GM19240 (cell line): Measurements from ENCODE around the gene MYDGF.

Experiments
- DNase-seq: peaks from one replicate; pipeline ENCODE4 v3.0.0; 2011; ENCODE audit warnings: low spot score; ENCODE audit not compliant: insufficient read length

MYDGF gene

DNA sequence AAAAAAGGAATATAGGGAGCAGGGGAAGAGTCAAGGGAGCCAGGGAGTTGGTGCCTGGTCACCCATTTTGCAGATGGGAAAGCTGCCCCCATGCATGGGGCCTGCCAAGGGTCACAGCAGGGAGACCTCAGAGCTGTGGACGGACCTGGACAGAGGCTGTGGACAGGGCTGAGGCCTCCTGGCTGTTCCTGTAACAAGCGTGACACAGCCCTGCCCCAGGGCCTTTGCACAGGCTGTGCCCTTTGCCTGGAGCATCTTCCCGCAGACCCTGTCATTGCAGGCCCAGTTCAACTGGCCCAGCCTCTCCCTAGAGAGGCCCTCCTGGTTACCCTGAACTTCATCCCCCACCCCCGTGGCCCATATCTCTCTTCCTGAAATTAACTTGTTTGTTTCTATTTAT is 24.4 kb downstream of the MYDGF start:
- DNase-seq = no peak

DNA sequence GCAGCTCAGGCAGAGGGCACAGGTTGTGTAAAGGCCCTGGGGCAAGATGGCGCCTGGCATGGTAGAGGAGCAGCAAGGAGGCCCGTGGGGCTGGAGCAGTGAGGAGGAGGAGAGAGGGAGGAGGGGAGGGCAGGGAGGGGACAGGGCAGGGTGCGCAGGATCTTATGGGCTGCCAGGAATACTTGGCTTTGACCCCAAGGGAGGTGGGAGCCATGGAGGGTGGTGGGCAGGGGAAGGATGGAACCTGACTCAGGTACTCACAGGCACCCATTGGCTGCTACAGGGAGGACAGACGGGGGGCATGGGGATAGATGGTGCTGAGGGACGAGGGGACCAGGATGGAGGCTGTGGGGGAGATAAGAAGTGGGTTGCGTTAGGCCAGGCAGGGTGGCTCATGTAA is 27.5 kb downstream of the MYDGF start:
- DNase-seq = no peak

DNA sequence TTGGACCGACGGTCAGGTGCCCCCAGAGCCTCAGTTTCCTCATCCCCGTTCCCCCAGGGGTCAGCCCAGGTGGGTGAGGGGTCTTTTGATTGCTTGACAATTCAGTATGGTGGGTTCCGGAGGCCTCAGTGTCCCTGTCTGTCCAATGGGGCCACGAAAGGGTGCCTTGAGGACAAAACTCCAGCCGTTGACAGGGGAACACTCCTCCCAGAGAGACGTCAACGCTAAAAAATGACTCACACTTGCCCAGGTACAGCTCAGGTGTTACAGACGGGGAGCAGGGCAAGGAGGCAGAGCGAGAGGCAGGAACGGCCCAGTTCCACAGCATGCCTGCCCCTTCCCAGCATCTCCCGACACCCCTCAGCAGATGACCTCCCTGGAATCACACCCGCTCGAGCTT is 29.0 kb downstream of the MYDGF start:
- DNase-seq = no peak

DNA sequence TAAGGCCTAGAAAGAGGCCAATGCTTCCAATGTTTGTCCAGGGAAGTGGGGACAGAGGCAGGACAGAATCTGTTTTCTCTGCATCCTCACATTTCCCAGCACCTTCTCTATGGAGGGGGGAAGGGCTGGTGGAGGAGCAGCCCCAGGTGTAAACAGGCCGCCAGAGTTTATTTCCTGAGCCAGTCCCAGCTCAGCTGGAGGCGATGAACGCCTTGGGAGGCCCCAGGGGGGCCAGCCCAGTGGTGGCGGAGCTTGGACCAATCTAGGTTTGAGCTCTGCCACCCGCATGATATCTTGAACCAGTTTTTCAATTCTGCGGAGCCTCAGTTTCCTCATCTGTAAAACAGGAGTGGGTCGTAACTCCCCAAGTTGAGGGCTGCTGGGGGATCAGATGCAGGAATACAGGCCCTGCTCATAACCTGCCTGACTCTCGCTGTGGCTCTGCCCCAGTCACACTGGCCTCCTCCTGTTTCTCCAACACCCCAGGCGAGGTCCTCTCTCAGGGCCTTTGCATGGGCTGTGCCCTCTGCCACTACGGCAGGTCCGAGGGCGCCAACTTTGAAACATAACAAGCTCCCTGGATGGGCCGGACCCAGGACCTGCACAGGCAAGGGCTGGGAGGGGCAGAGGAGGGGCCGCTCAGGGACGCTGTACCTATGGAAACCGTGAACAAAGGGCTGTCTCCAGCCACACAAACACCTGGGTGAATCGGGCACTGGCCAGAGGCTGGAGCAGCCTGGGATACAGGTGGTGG is 29.7 kb downstream of the MYDGF start:
- no peak for DNase-seq

DNA sequence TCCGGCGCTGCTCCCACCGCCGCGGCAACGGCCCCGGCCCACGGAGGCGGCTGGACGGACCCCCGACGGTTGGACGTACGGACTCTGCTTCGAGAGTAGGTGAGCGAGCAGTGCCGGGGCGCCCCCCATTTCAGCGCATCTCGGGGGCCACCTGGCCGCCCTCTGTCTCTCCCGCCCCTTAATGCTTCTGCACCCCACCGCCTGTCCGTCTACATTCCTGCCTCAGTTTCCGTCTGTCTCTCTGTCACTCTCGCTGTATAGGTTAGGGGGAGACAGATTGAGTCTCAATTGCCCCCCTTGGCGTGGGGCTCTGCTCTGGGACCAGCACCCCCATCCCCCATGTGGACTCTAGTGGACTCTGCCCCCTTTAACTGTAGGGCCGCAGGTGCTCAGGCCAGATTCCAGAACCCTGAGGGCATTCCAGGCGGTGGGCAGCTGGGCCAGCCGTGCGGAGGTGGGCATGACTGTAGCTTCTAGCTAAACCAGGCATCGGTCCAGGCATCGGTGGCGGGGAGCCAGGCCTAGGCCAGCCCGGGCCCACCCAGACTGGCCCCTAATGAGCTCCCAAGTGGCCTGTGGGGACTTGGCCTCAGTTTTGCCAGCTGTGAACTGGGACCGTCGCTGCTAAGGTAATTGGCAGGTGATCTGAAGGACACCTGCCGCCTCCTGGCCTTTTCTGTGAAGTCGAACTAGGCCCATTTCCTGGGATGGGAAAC is 30.5 kb downstream of the MYDGF start:
- no peak for DNase-seq

DNA sequence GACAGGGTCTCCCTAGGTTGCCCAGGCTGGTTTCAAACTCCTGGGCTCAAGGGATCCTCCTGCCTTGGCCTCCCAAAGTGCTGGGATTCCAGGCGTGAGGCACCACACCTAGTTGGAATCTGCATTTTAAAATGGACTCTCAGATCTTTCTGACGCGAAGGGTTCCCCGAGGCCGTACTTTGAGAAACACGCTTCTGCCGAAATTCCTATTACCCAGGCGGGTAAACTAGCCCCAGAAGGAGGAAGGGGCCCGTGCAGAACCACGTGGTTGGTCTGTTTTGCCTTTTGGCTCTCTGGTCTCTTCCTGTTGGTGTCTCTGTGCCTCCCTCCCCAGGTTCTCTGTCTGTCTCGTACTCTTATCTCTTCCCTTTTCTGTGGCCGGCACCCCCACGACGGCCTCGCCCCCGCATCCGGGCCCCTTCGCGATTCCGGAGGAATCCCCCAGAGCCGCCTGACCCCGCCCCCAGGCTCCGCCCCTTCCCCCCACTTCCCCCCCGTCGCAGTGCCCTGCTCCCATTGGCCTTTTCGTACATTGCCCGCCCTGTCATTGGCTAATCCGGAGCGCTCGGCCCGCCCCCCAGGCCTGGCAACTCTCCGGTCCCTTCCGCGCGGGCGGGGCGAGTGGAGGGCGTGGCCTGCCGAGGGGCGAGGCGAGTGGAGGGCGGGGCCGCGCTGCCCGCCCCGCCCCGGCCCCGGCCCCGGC is 31.2 kb downstream of the MYDGF start, which contains the start of gene TNFAIP8L1:
Gene TNFAIP8L1 (plus strand): TSS at position 689 of the 703 bp plus-strand sequence. CDS start 12,354 bp downstream, outside the sequence.
- DNase-seq = peak; percentile 99

DNA sequence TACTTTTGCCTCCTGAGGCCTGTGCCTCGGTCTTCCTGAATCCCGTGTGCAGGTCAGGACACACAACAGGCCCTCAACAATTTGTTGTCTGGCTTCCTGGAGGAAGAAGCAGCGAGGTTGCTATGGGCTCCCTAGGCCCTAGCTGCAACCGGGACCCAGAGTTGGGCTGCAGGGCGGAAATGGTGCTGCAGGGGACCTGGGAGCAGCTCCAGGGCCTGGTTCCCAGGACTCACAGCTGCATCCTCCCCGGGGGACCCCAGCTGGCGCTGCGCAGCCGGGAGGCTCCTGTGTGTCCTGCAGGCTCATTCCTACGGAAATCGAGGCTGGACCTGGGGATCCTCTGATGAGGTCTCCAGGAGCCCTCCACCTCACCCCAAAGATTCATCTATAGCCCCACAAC is 31.8 kb downstream of the MYDGF start:
- DNase-seq = no peak

DNA sequence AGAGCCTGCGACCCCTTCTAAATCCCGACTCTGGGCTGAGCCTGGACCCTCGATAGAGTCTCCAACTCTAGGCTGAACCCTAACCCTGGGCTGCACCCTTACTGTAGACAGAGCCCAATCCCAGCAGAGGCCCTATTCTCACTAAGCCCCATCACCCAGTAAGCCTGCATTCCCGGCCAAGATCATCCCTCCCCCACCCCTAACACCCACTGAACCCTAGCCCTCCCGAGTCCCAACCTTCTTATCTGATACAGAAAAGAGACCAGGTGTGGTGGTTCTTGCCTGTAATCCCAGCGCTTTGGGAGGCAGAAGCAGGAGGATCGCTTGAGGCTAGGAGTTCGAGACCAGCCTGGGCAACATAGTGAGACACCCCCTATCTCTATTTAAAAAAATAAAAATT is 33.4 kb downstream of the MYDGF start:
- DNase-seq = no peak

DNA sequence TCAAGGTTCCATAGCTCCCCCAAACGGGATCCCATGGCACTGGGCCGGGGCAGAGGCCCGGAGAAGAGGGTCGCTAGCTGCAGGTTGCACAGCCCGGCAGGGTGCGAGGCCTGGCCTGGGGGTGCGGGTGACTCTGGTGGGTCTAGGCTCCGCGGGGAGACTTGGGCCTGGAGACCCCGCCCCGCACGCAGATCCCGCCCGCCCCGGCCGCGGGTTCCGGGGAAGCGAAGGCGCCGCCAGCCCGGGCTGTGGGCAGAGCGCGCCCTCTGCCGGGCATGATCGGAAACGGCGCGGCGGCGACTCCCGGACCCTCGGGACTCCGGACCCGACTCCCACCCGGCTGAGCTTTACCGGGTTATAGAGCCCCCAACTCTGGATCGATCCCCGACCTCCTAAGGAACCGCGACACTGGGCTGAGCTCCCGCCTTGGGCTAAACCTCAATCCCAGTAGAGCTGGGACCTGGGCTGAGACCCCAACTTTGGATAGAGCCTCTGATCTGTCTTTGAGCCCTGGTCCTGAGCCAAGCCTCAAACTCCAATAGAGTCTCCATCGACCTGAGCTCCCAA is 33.9 kb downstream of the MYDGF start:
- peak; percentile 66 for DNase-seq

DNA sequence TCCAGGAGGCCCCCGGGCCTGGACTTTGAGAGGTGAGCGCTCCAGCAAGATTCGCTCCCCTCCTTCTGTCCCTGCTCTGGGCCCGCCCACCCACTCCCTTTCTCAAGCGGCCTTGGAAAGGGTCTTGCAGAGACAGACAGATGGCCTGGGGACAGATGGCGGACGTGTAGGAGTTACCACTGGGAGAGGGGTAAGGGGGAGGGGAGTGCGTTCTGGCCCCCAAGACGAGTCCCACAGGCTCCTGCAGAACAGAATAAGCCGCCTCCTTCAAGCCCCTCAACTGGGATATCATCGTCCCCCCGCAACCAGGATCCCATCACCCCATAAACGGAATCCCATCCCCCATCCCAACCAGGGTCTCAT is 34.4 kb downstream of the MYDGF start:
- DNase-seq = no peak

DNA sequence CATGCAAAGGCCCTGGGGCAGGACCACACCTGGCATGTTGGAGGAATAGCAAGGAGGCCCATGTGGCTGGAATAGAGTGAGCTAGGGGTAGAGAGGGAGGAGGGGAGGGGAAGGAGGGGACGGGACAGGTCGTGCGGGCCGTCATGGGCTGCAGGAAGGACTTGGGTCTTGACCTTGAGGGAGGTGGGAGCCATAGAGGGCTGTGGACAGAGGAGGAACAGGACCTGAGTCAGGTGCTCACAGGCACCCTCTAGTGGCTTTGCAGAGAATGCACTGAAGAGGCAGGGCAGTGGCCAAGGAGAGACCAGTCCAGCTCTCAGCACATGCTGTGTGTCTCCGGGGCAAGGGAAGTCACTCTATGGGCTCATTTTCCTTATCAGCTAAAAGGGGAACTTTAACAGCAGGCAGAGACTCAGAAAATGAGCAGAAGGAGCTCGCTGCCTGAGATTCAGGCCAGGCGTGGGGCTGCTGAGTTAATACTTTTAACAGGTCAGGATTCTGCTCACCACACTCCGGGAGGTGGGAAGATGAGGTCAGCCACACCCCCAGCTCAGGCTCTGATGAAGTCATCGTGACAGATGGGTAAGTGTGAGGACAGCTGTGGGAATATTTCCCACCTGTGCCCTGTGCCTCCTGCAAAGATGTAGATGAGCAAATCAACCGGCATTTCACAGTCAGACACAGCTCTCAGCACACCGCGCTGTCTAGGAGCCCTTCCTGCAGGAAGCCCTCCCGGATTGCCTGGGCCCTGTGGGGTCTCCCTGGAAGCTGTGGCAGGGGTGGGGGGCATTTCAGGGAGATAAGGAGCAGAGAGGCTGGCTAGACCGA is 36.8 kb downstream of the MYDGF start:
- peak; percentile 30 for DNase-seq

DNA sequence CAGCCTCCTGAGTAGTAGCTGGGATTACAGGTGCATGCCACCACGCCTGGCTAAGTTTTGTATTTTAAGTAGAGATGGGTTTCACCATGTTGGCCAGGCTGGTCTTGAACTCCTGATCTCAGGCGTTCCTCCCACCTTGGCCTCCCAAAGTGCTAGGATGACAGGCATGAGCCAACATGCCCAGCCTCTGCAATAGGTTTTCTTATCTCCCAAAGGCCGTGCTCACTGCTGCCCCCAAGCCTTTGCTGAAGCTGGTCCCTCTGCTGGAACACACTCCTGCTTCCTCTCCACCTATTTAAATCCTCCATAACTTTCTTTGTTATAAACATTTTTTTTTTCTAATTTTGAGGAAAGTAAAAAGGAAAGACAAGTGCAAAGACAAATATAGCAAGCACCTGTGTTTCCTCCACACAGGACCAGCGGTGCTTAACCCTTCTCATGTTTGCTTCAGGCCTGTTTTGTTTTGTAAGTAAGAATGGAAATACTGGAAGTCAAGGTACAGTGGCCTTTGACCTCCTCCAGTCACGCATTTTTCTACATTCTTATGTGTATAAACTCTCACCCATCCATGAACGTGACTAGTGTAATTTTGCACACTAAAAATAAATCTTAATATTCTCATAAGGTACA is 45.3 kb downstream of the MYDGF start:
- DNase-seq = no peak

DNA sequence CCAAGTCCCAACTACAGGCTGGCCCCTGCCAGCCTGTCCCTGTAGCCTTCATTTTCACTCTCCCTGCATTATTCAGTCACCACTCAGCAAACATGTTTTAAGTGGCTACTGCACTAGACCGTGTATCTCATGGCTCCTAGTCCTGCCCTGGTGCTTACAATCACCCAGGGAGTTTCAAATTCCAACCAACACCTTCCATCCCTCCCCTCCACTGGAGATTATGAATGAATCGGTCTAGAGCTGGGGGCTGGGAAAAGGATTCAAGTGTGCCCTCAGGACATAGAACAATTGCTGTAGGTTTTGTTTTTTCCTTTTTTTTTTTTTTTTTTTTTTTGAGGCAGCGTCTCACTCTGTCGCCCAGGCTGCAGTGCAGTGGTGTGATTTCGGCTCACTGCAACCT is 45.8 kb downstream of the MYDGF start:
- DNase-seq = no peak

DNA sequence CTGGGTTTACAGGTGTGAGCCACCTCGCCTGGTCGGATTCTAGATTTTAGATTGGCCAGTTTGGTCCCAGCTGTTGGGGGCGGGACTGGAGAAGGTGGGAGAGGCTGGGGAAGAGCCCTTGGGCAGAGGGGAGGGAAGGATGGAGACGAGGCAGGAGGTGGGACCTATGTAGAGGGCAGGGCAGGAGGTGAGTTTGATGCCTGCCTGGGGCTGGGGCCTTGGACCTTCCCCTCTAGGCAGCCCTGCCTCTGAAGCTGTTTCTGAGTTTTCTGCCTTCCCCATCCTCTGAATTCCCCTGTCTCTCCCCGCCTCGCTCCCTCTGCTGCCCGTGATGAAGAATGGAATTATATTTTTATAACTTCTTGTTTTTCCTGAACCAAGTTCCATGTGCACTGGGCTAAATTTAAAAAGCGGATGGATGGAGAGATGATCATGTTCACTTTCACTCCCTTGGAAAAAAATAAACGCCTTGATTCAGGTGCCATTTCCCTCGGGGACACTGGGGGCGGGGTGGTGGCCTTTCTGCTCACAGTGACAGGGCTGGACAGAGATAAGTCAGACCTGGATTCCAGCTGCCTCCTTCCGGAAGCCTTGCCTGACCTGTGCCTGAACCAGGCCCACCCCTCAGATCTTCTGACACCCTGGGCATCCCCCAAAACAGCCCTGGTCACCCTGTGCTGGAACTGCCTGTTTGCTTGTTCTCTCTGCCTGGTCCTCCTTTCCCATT is 47.3 kb downstream of the MYDGF start:
- DNase-seq = no peak

DNA sequence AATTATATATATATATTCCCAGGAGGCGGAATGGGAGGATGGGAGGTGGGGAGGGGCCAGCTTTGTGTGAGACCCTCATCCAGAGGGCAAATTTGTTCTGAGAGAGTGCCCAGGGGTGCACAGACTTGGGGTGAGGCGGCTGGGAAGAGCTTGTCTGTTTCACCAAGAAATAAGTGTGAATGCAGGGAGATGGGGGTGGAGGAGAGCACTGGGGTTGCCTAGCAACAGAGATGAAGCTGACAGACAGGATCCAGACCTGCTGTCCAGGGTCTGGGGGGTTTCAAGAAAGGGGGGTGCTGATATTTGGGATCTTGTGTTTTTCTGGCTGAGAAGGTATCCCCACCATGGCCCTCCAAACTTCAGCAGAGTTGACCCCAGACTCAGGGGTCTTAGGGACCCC is 49.5 kb downstream of the MYDGF start:
- DNase-seq = no peak

DNA sequence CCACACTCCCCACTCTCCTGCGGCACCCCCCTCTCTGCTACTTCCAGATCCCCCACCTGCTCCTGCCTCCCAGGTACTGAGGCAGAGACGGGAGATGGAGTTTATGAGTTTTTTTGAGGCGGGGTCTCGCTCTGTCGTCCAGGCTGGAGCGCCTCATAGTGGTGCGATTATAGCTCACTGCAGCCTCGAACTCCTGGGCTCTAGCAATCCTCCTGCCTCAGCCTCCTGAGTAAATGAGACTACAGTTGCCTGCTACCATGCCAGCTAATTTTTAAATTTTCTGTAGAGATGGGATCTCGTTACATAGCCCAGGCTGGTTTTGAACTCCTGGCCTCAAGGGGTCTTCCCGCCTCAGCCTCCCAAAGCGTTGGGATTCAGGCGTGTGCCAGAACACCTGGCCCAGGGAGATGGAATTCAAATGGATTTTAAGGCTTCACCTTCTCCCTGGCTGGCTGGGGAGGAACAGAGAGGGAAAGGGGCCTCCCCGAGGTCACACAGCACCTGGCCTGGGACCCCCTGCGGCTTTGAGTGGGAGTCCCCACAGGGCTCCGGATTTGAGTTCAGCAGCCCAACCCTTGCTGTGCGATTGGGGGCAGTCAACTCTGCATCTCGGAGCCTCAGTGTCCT is 50.4 kb downstream of the MYDGF start:
- no peak for DNase-seq

DNA sequence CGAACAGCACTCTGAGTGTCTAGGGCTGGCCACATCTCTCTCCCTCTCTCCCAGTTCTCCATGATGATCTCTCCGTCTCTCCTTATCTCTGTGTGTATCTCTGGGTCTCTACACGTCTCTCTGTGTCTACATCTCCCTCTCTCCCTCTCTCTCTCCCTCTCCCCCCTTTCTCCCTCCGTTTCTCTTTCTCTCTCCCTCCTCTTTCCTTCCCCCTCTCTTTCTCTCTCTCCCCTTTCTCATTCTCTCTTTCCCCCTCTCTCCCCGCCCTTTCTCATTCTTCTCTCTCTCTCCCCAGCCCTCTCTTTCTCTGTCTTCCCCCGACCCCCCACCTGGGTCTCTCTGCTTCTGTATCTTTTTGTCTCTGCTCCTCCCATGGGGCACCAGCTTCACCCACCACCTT is 52.1 kb downstream of the MYDGF start:
- no peak for DNase-seq

DNA sequence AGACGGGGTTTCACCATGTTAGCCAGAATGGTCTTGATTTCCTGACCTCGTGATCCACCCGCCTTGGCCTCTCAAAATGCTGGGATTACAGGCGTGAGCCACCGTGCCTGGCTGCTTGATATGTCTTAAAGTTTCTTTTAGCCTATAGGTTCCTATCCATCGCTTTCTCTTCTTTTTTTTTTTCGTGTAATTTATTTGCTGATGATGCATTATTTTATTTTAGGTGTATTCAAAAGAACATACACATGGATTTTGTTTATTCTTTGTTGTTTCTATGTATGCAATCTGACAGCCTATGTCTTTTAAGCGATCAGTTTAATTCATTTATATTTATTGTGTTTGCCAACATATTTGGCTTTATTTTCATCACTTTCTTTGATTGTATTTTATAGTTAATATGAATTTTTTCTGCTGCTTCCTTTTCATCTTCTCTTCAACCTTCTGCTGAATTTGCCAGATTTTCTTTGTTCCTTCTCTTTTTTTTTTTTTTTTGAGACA is 56.8 kb downstream of the MYDGF start:
- no peak for DNase-seq

DNA sequence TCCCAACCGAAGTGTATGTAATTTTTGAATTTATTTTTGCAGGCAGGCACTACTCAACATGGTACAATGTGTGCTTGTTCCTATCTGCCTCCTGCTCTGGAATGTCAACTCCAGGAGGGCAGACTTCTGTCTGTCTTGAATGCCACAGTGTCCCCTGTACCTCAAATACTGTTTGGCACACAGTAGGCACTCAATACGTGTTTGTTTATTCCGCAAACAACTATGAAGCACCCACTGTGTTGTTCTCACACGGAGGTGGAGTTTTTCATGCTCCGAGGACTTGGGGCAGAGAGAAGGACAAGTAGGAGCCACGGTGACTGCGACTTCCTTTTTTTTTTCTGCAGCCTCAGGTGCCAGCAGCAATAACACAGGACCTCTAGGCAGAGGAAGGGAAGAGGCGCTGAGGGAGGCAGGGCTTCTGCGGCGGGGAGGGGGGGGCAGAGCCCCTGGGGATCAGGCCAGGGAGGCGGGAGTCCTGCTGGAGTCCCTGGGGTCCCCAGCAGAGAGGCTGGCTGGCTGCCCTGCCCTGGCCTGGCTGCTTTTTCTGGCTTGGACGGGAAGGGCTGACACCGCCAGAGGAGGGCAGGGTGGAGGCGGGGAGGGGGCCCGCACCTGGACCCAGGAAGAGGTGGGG is 60.1 kb downstream of the MYDGF start:
- DNase-seq = no peak
